Measurements from ENCODE around the gene RAF1.
"Not testable (repeated sequence)": the region's sequence is repeated elsewhere in the genome, so short reads cannot be mapped to it uniquely, and the experiment has no call there.

Gene RAF1

GRCh38 chr3:12663936-12664908 lies at the start of gene RAF1:
Gene RAF1 (minus strand): TSS chr3:12664117. CDS start chr3:12618721, 45,396 bp downstream.
- peak; percentile 98 for DNase-seq (ENCODE audit: low spot score)

- DNase-seq (ENCODE audit: low spot score), result no peak
Observed at GRCh38 chr3:12710062-12710461, 46.1 kb upstream of the RAF1 start.

- DNase-seq (ENCODE audit: low spot score), result no peak
Observed at GRCh38 chr3:12709334-12709733, 45.4 kb upstream of the RAF1 start.

DNA sequence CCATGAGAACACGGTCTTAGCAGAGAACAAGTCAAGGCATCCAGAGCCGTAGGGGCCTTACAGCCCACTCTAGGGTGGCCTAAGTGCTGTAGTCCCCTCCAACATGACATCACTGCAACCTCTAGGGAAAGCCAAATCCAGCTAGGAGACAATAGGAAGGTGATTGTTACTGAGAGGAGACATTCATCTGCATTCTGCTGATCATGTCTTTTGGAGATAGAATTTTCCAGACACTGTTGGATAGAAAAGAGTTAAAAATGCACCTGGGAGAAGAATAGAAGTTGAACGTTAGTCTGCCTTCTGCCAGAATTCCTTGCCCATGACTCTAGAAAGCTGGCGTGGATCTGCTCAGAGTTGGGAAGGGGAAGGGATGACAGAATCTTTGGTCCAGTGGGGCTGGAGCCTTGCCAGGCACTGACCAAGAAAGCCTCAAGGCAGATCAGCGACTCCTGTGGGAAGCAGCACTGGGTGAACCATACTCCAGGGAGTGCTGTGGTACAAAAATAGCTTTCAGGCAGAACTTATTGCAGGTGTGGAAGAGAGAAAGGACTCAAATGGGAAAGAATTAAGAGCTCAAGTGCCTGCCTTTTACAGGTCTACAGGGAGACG lies 44.8 kb upstream of the RAF1 start:
- no peak for DNase-seq (ENCODE audit: low spot score)

GRCh38 chr3:12707449-12707848 lies 43.5 kb upstream of the RAF1 start:
- DNase-seq (ENCODE audit: low spot score), result no peak

DNA sequence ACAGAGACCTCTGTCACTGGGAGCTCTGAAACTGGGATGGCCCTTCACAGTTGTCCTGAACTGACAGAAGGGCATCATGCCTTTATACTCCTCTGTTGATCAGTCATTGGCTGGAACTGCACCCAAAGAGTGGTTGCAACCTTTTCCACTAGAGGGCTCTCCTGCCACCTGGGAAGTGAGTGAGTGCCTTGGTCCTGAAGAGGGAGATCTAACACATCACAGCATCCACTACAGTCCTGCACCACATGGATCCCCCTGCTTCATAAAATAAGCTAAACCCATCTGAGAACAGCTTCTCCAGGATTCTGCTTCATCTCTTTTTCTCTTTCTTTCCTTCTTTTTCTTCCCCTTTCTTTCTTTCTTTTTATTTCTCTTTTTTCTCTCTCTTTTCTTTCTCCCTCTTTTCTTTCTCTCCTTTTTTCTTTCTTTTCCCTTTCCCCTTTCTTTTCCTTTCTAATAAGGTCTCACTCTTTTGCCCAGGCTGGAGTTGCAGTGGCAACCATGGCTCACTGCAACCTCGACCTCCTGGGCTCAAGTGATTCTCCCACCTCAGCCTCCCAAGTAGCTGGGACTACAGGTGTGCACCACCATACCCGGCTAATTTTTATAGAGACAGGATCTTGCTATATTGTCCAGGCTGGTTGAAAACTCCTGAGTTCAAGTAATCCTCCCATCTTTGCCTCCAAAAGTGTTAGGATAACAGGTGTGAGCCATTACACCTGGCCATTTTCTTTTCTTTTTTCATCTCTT lies 42.8 kb upstream of the RAF1 start:
- DNase-seq (ENCODE audit: low spot score), result peak; percentile 69

GRCh38 chr3:12705981-12706380 lies 42.1 kb upstream of the RAF1 start:
- no peak for DNase-seq (ENCODE audit: low spot score)

DNA sequence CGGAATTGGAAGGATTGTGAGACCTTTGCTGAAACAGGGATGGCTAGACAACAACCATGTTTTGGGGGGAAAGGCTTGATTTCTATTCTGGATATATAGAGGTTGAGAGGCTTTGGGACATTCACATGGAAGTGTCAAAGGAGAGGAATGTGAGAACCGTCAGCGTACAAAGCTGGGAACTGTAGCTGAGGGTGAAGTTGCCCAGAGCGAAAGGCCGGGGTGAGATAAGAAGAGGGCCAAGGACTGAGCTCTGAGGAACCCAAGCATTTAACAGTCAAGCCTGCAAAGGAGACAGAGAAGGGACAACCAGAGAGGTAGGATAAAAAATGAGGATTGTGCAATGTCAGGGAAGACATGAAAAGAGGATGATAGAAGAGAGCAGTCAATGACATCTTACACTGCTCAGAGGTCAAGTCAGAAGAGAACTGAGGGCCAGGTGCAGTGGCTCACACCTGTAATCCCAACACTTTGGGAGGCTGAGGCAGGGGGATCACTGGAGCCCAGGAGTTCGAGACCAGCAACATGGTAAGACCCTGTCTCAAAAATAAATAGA lies 41.5 kb upstream of the RAF1 start:
- DNase-seq (ENCODE audit: low spot score), result no peak

GRCh38 chr3:12702501-12702900 lies 38.6 kb upstream of the RAF1 start:
- no peak for DNase-seq (ENCODE audit: low spot score)

DNA sequence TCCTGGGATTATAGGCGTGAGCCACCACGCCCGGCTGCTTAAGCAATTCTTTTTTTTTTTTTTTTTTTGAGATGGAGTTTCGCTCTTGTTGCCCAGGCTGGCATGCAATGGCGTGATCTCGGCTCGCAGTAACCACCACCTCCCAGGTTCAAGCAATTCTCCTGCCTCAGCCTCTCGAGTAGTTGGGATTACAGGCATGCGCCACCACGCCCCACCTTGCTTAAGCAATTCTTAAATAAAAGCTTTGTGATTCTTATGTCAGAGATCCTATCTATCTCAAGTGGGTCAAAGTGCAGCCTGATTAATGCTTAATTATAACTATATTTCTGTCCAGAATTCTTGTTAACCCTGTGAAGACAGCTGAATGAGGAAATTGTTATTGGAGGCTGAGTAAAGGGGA lies 37.7 kb upstream of the RAF1 start:
- not testable (repeated sequence) for DNase-seq (ENCODE audit: low spot score)

DNA sequence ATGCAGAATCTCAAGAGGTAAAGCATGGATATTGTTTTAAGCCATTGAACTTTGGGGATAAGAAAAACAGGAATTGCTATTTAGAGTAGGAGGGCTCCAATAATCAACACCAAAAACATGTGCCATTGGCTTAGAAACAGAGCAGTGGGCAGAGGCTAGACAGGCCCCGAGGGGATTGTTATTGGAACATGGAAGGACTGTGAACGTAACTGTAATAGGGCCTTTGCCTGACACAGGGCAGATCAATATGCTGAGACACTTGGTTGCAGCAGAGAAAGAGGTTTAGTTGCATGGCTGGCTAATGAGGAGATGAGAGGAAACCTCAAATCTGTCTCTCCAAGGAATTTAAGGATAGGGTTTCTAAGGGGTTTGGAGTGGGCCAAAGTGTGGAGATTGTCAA lies 36.9 kb upstream of the RAF1 start:
- DNase-seq (ENCODE audit: low spot score), result no peak

DNA sequence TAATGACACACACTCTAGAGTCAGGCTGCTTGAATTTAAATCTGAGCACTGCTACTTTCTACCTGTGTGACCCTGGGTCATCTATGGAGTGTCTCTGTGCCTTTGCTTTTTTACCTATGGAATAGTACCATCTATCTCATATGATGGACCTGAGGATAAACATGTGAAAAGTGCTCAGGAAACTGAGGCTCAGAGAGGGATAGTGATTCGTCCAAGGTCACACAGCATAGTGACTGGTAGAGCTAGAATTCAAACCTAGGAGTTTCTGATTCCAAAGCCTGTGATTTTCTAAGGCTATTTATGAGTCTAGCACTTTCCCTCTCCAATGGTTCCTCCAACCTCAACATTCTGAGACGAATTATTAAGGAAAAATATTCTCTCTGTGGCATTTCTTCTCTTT lies 32.0 kb upstream of the RAF1 start:
- DNase-seq (ENCODE audit: low spot score), result no peak

GRCh38 chr3:12695112-12695511 lies 31.2 kb upstream of the RAF1 start:
- DNase-seq (ENCODE audit: low spot score), result no peak

- no peak for DNase-seq (ENCODE audit: low spot score)
Observed at GRCh38 chr3:12692444-12692843, 28.5 kb upstream of the RAF1 start.

DNA sequence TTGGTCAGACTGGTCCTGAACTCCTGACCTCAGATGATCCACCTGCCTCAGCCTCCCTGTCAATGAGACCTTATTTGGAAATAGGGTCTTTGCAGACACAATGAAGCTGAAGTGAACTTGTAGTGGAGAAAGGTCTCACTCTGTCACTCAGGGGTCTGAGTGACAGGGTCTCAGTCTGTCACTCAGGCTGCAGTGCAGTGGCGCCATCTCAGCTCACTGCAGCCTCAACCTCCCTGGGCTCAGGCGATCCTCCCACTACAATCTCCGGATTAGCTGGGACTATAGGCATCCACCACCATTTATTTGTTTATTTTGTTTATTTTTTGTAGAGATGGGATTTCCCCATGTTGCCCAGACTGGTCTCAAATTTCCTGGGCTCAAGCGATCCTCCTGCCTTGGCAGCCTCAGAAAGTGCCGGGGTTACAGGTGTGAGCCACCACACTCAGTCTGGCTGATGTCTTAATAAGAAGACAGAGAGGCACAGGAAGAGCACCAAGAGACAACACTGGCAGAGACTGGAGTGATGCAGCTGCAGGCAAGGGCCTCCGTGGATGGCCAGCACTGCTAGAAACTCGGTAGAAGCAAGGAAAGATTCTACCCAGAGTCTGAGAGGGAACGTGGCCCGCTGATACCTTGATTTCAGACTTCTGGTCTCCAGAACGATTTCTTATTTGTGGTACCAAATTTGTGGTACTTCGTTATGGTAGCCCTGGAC lies 26.2 kb upstream of the RAF1 start:
- DNase-seq (ENCODE audit: low spot score), result no peak

DNA sequence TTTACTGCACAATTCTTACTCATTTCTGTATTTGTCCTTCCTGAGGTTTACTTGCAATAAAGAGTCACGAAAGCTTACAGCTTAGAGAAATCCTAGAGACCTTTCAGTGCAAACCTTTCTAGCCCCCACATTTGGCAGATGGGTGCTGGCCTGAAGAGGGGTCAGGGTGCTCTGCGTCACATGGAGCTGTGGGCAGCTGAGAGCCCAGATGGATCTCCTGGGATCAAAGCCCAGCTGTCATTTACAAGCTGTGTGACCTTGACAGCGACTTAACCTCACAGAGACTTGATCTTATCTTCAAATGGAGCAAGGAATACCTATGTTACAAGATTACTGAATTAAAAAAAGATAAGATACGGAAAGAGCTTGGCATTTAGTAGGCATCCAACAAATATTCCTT lies 24.0 kb upstream of the RAF1 start:
- DNase-seq (ENCODE audit: low spot score), result no peak

DNA sequence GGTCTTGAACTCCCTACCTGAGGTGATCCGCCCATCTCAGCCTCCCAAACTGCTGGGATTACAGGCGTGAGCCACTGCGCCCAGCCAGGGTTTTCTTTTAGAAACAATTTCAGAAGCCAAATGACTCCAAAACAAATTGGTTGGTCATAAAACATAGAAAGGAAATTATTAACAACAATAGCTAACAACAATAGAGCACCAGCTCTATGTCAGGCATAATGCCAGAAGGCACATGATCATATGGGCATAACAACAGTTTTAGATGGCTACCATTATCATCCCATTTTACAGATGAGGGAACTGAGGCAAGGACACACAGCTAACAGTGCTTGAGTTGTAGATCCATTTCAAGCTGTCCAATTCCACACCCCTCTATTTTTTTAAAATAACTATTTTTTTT lies 22.2 kb upstream of the RAF1 start:
- DNase-seq (ENCODE audit: low spot score), result no peak

- DNase-seq (ENCODE audit: low spot score), result no peak
Observed at GRCh38 chr3:12681943-12682390, 18.1 kb upstream of the RAF1 start.

- DNase-seq (ENCODE audit: low spot score), result no peak
Observed at GRCh38 chr3:12681089-12681942, 17.4 kb upstream of the RAF1 start.

GRCh38 chr3:12679468-12679867 lies 15.6 kb upstream of the RAF1 start:
- no peak for DNase-seq (ENCODE audit: low spot score)

GRCh38 chr3:12677616-12678015 lies 13.7 kb upstream of the RAF1 start:
- no peak for DNase-seq (ENCODE audit: low spot score)
